Hepatocyte (in vitro differentiated cells): ENCODE results near the gene CUL9.

Experiments used
- EZH2phosphoT487 ChIP-seq: fragments of 200-600 bp; sonication (generic); IDR thresholded peaks from one replicate; pipeline ENCODE4 v1.6.1; 2018; ENCODE audit warnings: antibody characterized with exemption, mild to moderate bottlenecking, low read depth, moderate library complexity; ENCODE audit not compliant: unreplicated experiment, severe bottlenecking
- TF ChIP-seq, protein P1 (sequence below): fragments of 200-600 bp; sonication (generic); IDR thresholded peaks from 2 replicates; pipeline ENCODE4 v1.5.1; 2016; ENCODE audit warnings: antibody characterized with exemption, mild to moderate bottlenecking; ENCODE audit not compliant: poor library complexity

DNA sequence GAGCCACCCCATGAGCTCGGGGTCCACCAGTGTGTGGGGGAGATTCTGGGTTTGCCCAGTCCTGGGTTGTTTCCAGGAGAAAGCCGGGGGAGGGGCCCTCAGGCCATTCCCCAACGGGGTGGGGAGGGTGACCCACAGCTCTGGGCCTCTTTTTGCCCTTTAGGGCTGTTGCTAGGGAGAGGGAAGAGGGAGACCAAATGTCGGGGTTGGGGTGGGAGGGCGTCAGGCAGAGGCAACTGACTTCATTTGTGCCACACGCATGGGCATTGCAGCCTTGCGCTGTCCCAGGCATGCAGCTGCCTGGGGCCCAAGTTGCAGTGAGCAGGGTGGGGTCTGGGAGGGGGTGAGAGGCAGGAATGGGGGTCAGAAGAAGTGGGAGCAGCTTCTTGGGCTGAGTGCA lies 1.9 kb upstream of the CUL9 start:
- TF ChIP-seq, protein P1, sequence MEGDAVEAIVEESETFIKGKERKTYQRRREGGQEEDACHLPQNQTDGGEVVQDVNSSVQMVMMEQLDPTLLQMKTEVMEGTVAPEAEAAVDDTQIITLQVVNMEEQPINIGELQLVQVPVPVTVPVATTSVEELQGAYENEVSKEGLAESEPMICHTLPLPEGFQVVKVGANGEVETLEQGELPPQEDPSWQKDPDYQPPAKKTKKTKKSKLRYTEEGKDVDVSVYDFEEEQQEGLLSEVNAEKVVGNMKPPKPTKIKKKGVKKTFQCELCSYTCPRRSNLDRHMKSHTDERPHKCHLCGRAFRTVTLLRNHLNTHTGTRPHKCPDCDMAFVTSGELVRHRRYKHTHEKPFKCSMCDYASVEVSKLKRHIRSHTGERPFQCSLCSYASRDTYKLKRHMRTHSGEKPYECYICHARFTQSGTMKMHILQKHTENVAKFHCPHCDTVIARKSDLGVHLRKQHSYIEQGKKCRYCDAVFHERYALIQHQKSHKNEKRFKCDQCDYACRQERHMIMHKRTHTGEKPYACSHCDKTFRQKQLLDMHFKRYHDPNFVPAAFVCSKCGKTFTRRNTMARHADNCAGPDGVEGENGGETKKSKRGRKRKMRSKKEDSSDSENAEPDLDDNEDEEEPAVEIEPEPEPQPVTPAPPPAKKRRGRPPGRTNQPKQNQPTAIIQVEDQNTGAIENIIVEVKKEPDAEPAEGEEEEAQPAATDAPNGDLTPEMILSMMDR: no peak
- TF ChIP-seq EZH2phosphoT487: no peak
